GM21737 (cell line): ENCODE data around the gene KAT14.
"Not testable (repeated sequence)": the region's sequence is repeated elsewhere in the genome, so short reads cannot be mapped to it uniquely, and the experiment has no call there.

Experiments used
- ATAC-seq: cut with Tn5 transposase; IDR thresholded peaks from one replicate; pipeline ENCODE4 v1.9.1; 2021; ENCODE audit warnings: mild to moderate bottlenecking, moderate library complexity; ENCODE audit not compliant: unreplicated experiment

The KAT14 gene

GRCh38 chr20:18218280-18218679, 80.6 kb downstream of the KAT14 start:
- no peak for ATAC-seq

- no peak for ATAC-seq
Observed at GRCh38 chr20:18223409-18223808, 85.7 kb downstream of the KAT14 start.

- ATAC-seq = no peak
Observed at GRCh38 chr20:18224968-18225568, 87.4 kb downstream of the KAT14 start.

- no peak for ATAC-seq
Observed at GRCh38 chr20:18225632-18226031, 88.0 kb downstream of the KAT14 start.

GRCh38 chr20:18226741-18227140, 89.1 kb downstream of the KAT14 start:
- ATAC-seq = not testable (repeated sequence)

GRCh38 chr20:18233408-18233943, 95.8 kb downstream of the KAT14 start:
- no peak for ATAC-seq
